Smooth muscle cell (in vitro differentiated cells): ENCODE measurements around the gene EPS8L2. TPM values are rescaled to one million over a fixed set of nuclear protein-coding genes. Genes with fewer than 3 reads are reported as not detected.

Source experiments
- DNase-seq: peaks from one replicate; lab custom pipeline; 2025; ENCODE audit not compliant: unreplicated experiment; lab: John Stamatoyannopoulos, UW
- H2AFZ ChIP-seq: fragments of 200-600 bp; sonication (generic); 2 replicates; pipeline ENCODE4 v1.6.0; 2016; ENCODE audit warnings: antibody characterized with exemption, low read depth, mild to moderate bottlenecking
- H3F3A ChIP-seq: fragments of 200-600 bp; sonication (generic); 2 replicates; pipeline ENCODE4 v1.6.0; 2017; ENCODE audit warnings: antibody characterized with exemption, low read depth
- H3K27ac ChIP-seq: fragments of 200-600 bp; sonication (generic); 2 replicates; pipeline ENCODE4 v1.5.1; 2016; ENCODE audit warnings: low read depth, mild to moderate bottlenecking
- H3K27me3 ChIP-seq: fragments of 200-600 bp; sonication (generic); 2 replicates; pipeline ENCODE4 v1.6.1; 2016; ENCODE audit warnings: low read depth, mild to moderate bottlenecking
- H3K36me3 ChIP-seq: fragments of 200-600 bp; sonication (generic); 2 replicates; pipeline ENCODE4 v1.5.1; 2016; ENCODE audit warnings: low read depth
- H3K4me1 ChIP-seq: fragments of 200-600 bp; sonication (generic); 2 replicates; pipeline ENCODE4 v1.5.1; 2016; ENCODE audit warnings: low read depth
- H3K4me2 ChIP-seq: fragments of 200-600 bp; sonication (generic); 2 replicates; pipeline ENCODE4 v1.6.0; 2016; ENCODE audit warnings: mild to moderate bottlenecking
- H3K4me3 ChIP-seq: fragments of 200-600 bp; sonication (generic); 2 replicates; pipeline ENCODE4 v1.5.1; 2016; ENCODE audit warnings: mild to moderate bottlenecking
- H3K79me2 ChIP-seq: fragments of 200-600 bp; sonication (generic); 2 replicates; pipeline ENCODE4 v1.6.0; 2016; ENCODE audit warnings: low read depth, mild to moderate bottlenecking
- H3K9ac ChIP-seq: fragments of 200-600 bp; sonication (generic); 2 replicates; pipeline ENCODE4 v1.6.0; 2016; ENCODE audit warnings: low read depth
- H3K9me3 ChIP-seq: fragments of 200-600 bp; sonication (generic); replicated peaks from 2 replicates; pipeline ENCODE4 v1.5.1; 2016; ENCODE audit warnings: low read depth
- H4K20me1 ChIP-seq: fragments of 200-600 bp; sonication (generic); 2 replicates; pipeline ENCODE4 v1.6.0; 2016; ENCODE audit warnings: low read depth
- CTCF ChIP-seq: fragments of 200-600 bp; sonication (generic); IDR thresholded peaks from 2 replicates; pipeline ENCODE4 v1.5.1; 2017; ENCODE audit warnings: borderline replicate concordance, mild to moderate bottlenecking, antibody characterized with exemption; ENCODE audit not compliant: insufficient read depth, poor library complexity, severe bottlenecking
- WGBS: methylation state at CpG from one replicate; pipeline ENCODE4 v1.1.7; 2016; ENCODE audit warnings: low lambda C conversion rate; 5-methylcytosine and 5-hydroxymethylcytosine counted together
- polyA plus RNA-seq: library from polyadenylated mRNA; unstranded; fragments of >200 nt; fragmentation: Nextera tagmentation; extraction: Ambion mirVana; gene quantifications from 2 replicates; pipeline ENCODE4 v1.2.1, GENCODE V29; 2016
- total RNA-seq: library from RNA; depleted of rRNA; stranded (reverse); fragments of >200 nt; gene quantifications from 2 replicates; pipeline ENCODE4 v1.2.3, GENCODE V29; 2014

Gene EPS8L2
- total and polyA plus RNA-seq, 2 experiments from 2014 or later = 37.7 to 47.9 TPM

GRCh38 chr11:690738-691633 is 15.0 kb upstream of the EPS8L2 start:
- no peak overlapping the region for H2AFZ ChIP-seq
- no peak for TF ChIP-seq CTCF
- H3K4me1 ChIP-seq = peaks cover 19% of the 10 kb centered on the region
- H4K20me1 ChIP-seq = peaks cover 48% of the 10 kb centered on the region
- no peaks in the 10 kb centered on the region for H3K36me3 ChIP-seq
- H3K9ac ChIP-seq = no peak overlapping the region
- no peak overlapping the region for H3K4me3 ChIP-seq
- no peak overlapping the region for H3K27ac ChIP-seq
- DNase-seq = no peak
- no peaks in the 10 kb centered on the region for H3K27me3 ChIP-seq
- WGBS = 82% methylated on average over 27 of the region's 27 CpGs
- peaks cover 14% of the 10 kb centered on the region for H3K79me2 ChIP-seq
- H3K9me3 ChIP-seq = no peaks in the 10 kb centered on the region
- H3K4me2 ChIP-seq = no peak overlapping the region
- H3F3A ChIP-seq = peaks cover 2% of the 10 kb centered on the region

- H3K9me3 ChIP-seq = no peaks in the 10 kb centered on the region
- no peak overlapping the region for H2AFZ ChIP-seq
- H3K9ac ChIP-seq = no peak overlapping the region
- no peak for DNase-seq
- H3K27ac ChIP-seq = no peak overlapping the region
- no peak for TF ChIP-seq CTCF
- peaks cover 24% of the 10 kb centered on the region for H3K4me1 ChIP-seq
- 94% methylated on average over 18 of the region's 18 CpGs for WGBS
- H3K4me2 ChIP-seq = no peak overlapping the region
- H3F3A ChIP-seq = peaks cover 10% of the 10 kb centered on the region
- H3K36me3 ChIP-seq = no peaks in the 10 kb centered on the region
- peaks cover 22% of the 10 kb centered on the region for H3K79me2 ChIP-seq
- no peaks in the 10 kb centered on the region for H3K27me3 ChIP-seq
- peaks cover 49% of the 10 kb centered on the region for H4K20me1 ChIP-seq
- no peak overlapping the region for H3K4me3 ChIP-seq
These were observed 14.1 kb upstream of the EPS8L2 start for GRCh38 chr11:691710-692590.

GRCh38 chr11:692824-693414 is 13.1 kb upstream of the EPS8L2 start:
- no peak overlapping the region for H2AFZ ChIP-seq
- peak overlapping the region; percentile 91 for H3K4me3 ChIP-seq
- peaks cover 33% of the 10 kb centered on the region for H3K4me1 ChIP-seq
- H3K4me2 ChIP-seq = peak overlapping the region; percentile 96
- H3K9ac ChIP-seq = no peak overlapping the region
- H3K79me2 ChIP-seq = peaks cover 24% of the 10 kb centered on the region
- H3K27ac ChIP-seq = peak overlapping the region; percentile 32
- DNase-seq = no peak
- peaks cover 55% of the 10 kb centered on the region for H4K20me1 ChIP-seq
- H3K27me3 ChIP-seq = no peaks in the 10 kb centered on the region
- H3K36me3 ChIP-seq = no peaks in the 10 kb centered on the region
- 86% methylated on average over 21 of the region's 23 CpGs for WGBS
- H3K9me3 ChIP-seq = no peaks in the 10 kb centered on the region
- no peak for TF ChIP-seq CTCF
- peaks cover 10% of the 10 kb centered on the region for H3F3A ChIP-seq
